HT1080 (cell line): ENCODE data around the gene SPDYC. TPM values are rescaled to one million over a fixed set of nuclear protein-coding genes. Genes with fewer than 3 reads are reported as not detected.

Experiments
- small RNA-seq: library from RNA; depleted of rRNA; stranded (forward); fragments of <200 nt; gene quantifications from one replicate; pipeline ENCODE3, GENCODE V24; 2014
- total RNA-seq: library from RNA; depleted of rRNA; stranded (reverse); fragments of >200 nt; shearing (Covaris generic); gene quantifications from 2 replicates; pipeline ENCODE4 v1.2.3, GENCODE V29; 2014; rRNA removed

The SPDYC gene
- total RNA-seq, 1 experiment from 2014 or later = not detected

Small RNA genes within 50 kb of the gene (small RNA-seq; reads per million reads assigned to genes)
- not detected for gene HIGD1AP10
- gene PDCL2P2 = not detected
- 2.6 reads per million, percentile 85 among the genes with 10 or more reads in this experiment for gene RNU2-23P

Other genes with a start within 250 kb of the SPDYC start
- 7.7 and 8.3 TPM in 2 replicates for gene PPP2R5B, start 245.5 kb upstream of the SPDYC start, total RNA-seq
- 0.53 TPM in 1 of 2 replicates, not detected in the other for gene GPHA2, start 234.3 kb upstream of the SPDYC start, total RNA-seq
- not detected in 2 replicates for gene MAJIN, start 198.1 kb upstream of the SPDYC start, total RNA-seq
- 1.6 and 3.1 TPM in 2 replicates for gene BATF2, start 173.3 kb upstream of the SPDYC start, total RNA-seq
- gene ARL2, start 156.1 kb upstream of the SPDYC start, total RNA-seq = 237 and 263 TPM in 2 replicates
- gene SNX15, start 142.8 kb upstream of the SPDYC start, total RNA-seq = 20.1 and 23.1 TPM in 2 replicates
- 21.3 and 25.1 TPM in 2 replicates for gene SAC3D1, start 129.0 kb upstream of the SPDYC start, total RNA-seq
- 0.23 TPM in 1 of 2 replicates, not detected in the other for gene NAALADL1, start 111.7 kb upstream of the SPDYC start, total RNA-seq
- 63.3 and 78.4 TPM in 2 replicates for gene CDCA5, start 86.2 kb upstream of the SPDYC start, total RNA-seq
- 39.7 and 56.6 TPM in 2 replicates for gene ZFPL1, start 86.0 kb upstream of the SPDYC start, total RNA-seq
- 139 and 163 TPM in 2 replicates for gene VPS51, start 74.0 kb upstream of the SPDYC start, total RNA-seq
- 4.8 and 5.5 TPM in 2 replicates for gene TM7SF2, start 58.4 kb upstream of the SPDYC start, total RNA-seq
- gene ZNHIT2, start 52.5 kb upstream of the SPDYC start, total RNA-seq = 42.9 and 43.6 TPM in 2 replicates
- gene FAU, start 48.1 kb upstream of the SPDYC start, total RNA-seq = 410 and 898 TPM in 2 replicates
- gene MRPL49, start 47.9 kb upstream of the SPDYC start, total RNA-seq = 100 and 124 TPM in 2 replicates
- gene SYVN1, start 35.7 kb upstream of the SPDYC start, total RNA-seq = 10.1 and 11.2 TPM in 2 replicates
- gene CAPN1, start 11.7 kb downstream of the SPDYC start, total RNA-seq = 90.6 and 105 TPM in 2 replicates
- 21.4 and 24.2 TPM in 2 replicates for gene POLA2, start 91.7 kb downstream of the SPDYC start, total RNA-seq
- 35.3 and 42.7 TPM in 2 replicates for gene CDC42EP2, start 144.6 kb downstream of the SPDYC start, total RNA-seq
- gene DPF2, start 163.6 kb downstream of the SPDYC start, total RNA-seq = 43.7 and 50.8 TPM in 2 replicates
- gene TIGD3, start 184.5 kb downstream of the SPDYC start, total RNA-seq = 0.40 and 0.51 TPM in 2 replicates
- 1.4 and 1.9 TPM in 2 replicates for gene SLC25A45, start 212.4 kb downstream of the SPDYC start, total RNA-seq
- 26.4 and 32.1 TPM in 2 replicates for gene FRMD8, start 216.4 kb downstream of the SPDYC start, total RNA-seq